ENCODE data around the gene ATP8A2. TPM values are rescaled to one million over a fixed set of nuclear protein-coding genes. Genes with fewer than 3 reads are reported as not detected.

ATP8A2 gene
- total RNA-seq, 4 donors from 2014 or later: 0.20 to 1.1 (median 0.59) TPM

DNA sequence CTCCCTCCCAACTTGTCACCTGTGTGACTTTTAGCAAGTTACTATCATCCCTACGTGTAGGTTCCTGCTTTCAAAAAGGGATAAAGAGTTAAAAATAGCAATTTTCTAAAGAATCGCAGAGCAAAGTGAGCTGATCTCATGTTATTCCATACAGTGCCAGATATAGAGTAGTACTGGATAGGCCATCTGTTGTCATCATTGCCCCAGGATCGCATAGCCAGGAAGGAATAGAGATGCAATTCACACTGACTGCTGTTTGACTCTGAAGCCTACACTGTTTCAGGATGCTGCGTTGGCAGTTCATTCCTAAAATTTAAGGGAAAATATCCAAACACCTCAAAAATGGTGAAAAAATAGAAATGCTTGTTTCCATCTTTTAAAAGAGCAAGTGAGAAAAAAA lies 541.2 kb downstream of the ATP8A2 start:
- intact Hi-C loops (cut with DNase I; ENCODE audit: low total_unique reads): no loop called here
- H3K27ac ChIP-seq: no peak overlapping the region
- TF ChIP-seq EP300 (IDR thresholded peaks at IDR 0.05; ENCODE audit: low read depth): no peak
- TF ChIP-seq POLR2AphosphoS5 (IDR thresholded peaks at IDR 0.05): no peak
- TF ChIP-seq, protein P1, sequence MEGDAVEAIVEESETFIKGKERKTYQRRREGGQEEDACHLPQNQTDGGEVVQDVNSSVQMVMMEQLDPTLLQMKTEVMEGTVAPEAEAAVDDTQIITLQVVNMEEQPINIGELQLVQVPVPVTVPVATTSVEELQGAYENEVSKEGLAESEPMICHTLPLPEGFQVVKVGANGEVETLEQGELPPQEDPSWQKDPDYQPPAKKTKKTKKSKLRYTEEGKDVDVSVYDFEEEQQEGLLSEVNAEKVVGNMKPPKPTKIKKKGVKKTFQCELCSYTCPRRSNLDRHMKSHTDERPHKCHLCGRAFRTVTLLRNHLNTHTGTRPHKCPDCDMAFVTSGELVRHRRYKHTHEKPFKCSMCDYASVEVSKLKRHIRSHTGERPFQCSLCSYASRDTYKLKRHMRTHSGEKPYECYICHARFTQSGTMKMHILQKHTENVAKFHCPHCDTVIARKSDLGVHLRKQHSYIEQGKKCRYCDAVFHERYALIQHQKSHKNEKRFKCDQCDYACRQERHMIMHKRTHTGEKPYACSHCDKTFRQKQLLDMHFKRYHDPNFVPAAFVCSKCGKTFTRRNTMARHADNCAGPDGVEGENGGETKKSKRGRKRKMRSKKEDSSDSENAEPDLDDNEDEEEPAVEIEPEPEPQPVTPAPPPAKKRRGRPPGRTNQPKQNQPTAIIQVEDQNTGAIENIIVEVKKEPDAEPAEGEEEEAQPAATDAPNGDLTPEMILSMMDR (IDR thresholded peaks at IDR 0.05): no peak
- TF ChIP-seq POLR2A (IDR thresholded peaks at IDR 0.05): no peak
- no peaks in the 10 kb centered on the region for H3K36me3 ChIP-seq
- no peak for DNase-seq
- WGBS, 2 donors (ENCODE audit: low coverage in 1 of 2): 73 to 90% methylated on average over 4 of the region's 4 CpGs
- in situ Hi-C loops (cut with MboI; ENCODE audit: low pct_ligation_motif_present in 1 of 4, low pct_unique_long_range_greater_than_20kb in 1 of 4, low sequenced_read_pairs in 3 of 4): no loop called here
- no peak overlapping the region for H3K4me3 ChIP-seq
- no peaks in the 10 kb centered on the region for H3K27me3 ChIP-seq
- no peaks in the 10 kb centered on the region for H3K9me3 ChIP-seq
- no peaks in the 10 kb centered on the region for H3K4me1 ChIP-seq

DNA sequence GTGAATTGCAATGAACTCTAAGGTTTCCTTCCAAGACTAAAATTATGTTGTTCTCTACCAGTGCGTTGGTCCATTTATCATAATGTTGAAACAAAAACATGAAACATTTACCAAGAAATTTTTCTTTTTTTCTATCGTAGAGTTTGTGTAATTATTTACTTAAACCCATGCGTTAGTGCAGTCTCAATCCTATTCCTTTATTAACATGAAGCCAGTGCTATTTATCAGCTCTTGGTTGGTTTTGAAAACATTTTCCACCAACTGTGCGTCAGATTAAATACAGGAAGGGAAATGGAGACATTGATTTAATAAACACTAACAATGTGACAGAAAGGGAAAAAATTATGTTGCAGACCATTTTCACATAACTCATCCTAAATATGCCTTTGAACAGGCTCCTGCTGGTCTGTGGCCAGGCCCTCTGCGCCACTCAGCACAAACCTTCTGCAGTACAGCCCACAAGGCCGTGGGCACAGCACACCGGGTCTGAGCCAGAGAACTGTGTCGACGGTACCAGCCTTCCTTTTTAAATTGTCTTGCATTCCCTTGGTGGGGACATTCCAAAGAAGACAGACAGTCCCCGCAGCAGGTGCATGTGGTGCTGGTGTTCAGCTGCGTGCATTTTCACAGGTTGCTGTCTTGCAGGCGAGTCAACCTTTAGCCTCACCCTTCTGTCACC lies 544.2 kb downstream of the ATP8A2 start:
- no peak for DNase-seq
- TF ChIP-seq POLR2A (IDR thresholded peaks at IDR 0.05) (no peak), POLR2AphosphoS5 (IDR thresholded peaks at IDR 0.05) (no peak), EP300 (IDR thresholded peaks at IDR 0.05; ENCODE audit: low read depth) (no peak)
- TF ChIP-seq, protein P1 (IDR thresholded peaks at IDR 0.05): no peak
- Histone ChIP-seq H3K9me3 (no peaks in the 10 kb centered on the region), H3K27me3 (no peaks in the 10 kb centered on the region), H3K4me3 (no peak overlapping the region), H3K27ac (no peak overlapping the region), H3K36me3 (no peaks in the 10 kb centered on the region), H3K4me1 (no peaks in the 10 kb centered on the region)
- in situ Hi-C loops (cut with MboI; ENCODE audit: low pct_ligation_motif_present in 1 of 4, low pct_unique_long_range_greater_than_20kb in 1 of 4, low sequenced_read_pairs in 3 of 4) (no loop called here), intact Hi-C loops (cut with DNase I; ENCODE audit: low total_unique reads) (no loop called here)
- WGBS, 2 donors (ENCODE audit: low coverage in 1 of 2): 77% methylated on average over 4 to 12 of the region's 12 CpGs

DNA sequence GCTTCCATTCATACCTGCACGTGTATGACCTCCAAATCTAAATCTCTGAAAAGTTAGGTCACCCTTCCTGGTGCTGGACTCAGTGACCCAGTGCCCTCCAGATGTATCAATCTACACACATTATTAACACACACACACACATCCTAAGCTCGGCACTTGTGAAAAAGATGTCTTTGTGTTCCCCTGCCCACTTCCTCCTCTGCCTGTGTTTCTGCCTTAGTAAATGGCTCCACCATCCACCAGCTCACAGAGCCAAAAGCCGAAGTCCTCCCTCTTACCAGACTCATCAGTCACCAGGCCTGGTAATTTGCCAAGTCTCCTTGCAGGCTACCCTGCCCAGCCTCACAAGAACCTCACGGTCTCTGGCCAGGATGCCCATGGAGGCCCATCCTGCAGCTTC lies 548.5 kb downstream of the ATP8A2 start:
- in situ Hi-C loops (cut with MboI; ENCODE audit: low pct_ligation_motif_present in 1 of 4, low pct_unique_long_range_greater_than_20kb in 1 of 4, low sequenced_read_pairs in 3 of 4) (no loop called here), intact Hi-C loops (cut with DNase I; ENCODE audit: low total_unique reads) (no loop called here)
- H3K27me3 ChIP-seq: no peaks in the 10 kb centered on the region
- DNase-seq: no peak
- TF ChIP-seq EP300 (IDR thresholded peaks at IDR 0.05; ENCODE audit: low read depth): no peak
- no peak for TF ChIP-seq POLR2AphosphoS5 (IDR thresholded peaks at IDR 0.05)
- TF ChIP-seq, protein P1 (IDR thresholded peaks at IDR 0.05): no peak
- no peak for TF ChIP-seq POLR2A (IDR thresholded peaks at IDR 0.05)
- 70 to 80% methylated on average over 1 to 4 of the region's 4 CpGs for WGBS, 2 donors (ENCODE audit: low coverage in 1 of 2)
- H3K4me3 ChIP-seq: no peak overlapping the region
- no peaks in the 10 kb centered on the region for H3K36me3 ChIP-seq
- no peaks in the 10 kb centered on the region for H3K9me3 ChIP-seq
- no peaks in the 10 kb centered on the region for H3K4me1 ChIP-seq
- H3K27ac ChIP-seq: no peak overlapping the region

DNA sequence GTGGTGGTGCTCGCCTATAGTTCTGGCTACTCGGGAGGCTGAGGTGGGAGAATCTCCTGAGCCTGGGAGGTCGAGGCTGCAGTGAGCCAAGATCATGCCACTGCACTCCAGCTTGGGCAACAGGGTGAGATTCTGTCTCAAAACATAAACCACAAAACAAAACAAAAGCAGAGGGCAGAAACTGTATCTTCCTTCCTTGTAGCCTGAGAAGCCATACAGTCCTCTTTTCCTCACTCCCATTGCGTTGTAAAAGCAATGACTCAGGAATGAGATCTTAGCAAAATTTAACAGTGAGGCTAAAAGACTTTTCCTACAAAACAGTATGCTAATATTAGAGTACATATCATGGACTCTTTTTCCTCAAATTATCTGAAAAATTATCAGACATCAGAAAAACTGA lies 549.2 kb downstream of the ATP8A2 start:
- 79 to 86% methylated on average over 3 to 4 of the region's 4 CpGs for WGBS, 2 donors (ENCODE audit: low coverage in 1 of 2)
- intact Hi-C loops (cut with DNase I; ENCODE audit: low total_unique reads): no loop called here
- TF ChIP-seq, protein P1 (IDR thresholded peaks at IDR 0.05): no peak
- TF ChIP-seq EP300 (IDR thresholded peaks at IDR 0.05; ENCODE audit: low read depth) (no peak), POLR2AphosphoS5 (IDR thresholded peaks at IDR 0.05) (no peak), POLR2A (IDR thresholded peaks at IDR 0.05) (no peak)
- in situ Hi-C loops (cut with MboI; ENCODE audit: low pct_ligation_motif_present in 1 of 4, low pct_unique_long_range_greater_than_20kb in 1 of 4, low sequenced_read_pairs in 3 of 4): no loop called here
- no peak for DNase-seq
- Histone ChIP-seq H3K27me3 (no peaks in the 10 kb centered on the region), H3K36me3 (no peaks in the 10 kb centered on the region), H3K4me1 (no peaks in the 10 kb centered on the region), H3K4me3 (no peak overlapping the region), H3K27ac (no peak overlapping the region), H3K9me3 (no peaks in the 10 kb centered on the region)

Measured in transverse colon (tissue), 4 donors.